Ectodermal cell (in vitro differentiated cells): ENCODE measurements around the gene DPYSL5.
"Not testable (repeated sequence)": the region's sequence is repeated elsewhere in the genome, so short reads cannot be mapped to it uniquely, and the experiment has no call there.

ENCODE experiments used
- H3K27ac ChIP-seq: 2 replicates; pipeline ENCODE4 v1.7.0; 2013; ENCODE audit warnings: mild to moderate bottlenecking, low read depth, low read length; ENCODE audit not compliant: insufficient read depth, poor library complexity, severe bottlenecking
- H3K27me3 ChIP-seq: 2 replicates; pipeline ENCODE4 v1.7.0; 2013; ENCODE audit warnings: mild to moderate bottlenecking, low read length; ENCODE audit not compliant: insufficient read depth, control insufficient read depth, poor library complexity, severe bottlenecking
- H3K36me3 ChIP-seq: one replicate; pipeline ENCODE4 v1.7.0; 2013; ENCODE audit warnings: low read length; ENCODE audit not compliant: control insufficient read depth, insufficient read depth
- H3K4me1 ChIP-seq: one replicate; pipeline ENCODE4 v1.7.0; 2013; ENCODE audit warnings: low read length; ENCODE audit not compliant: control insufficient read depth, insufficient read depth
- H3K4me3 ChIP-seq: 2 replicates; pipeline ENCODE4 v1.7.0; 2013; ENCODE audit warnings: low read depth, low read length, control low read depth; ENCODE audit not compliant: insufficient read depth
- H3K9me3 ChIP-seq: 2 replicates; pipeline ENCODE4 v1.7.0; 2013; ENCODE audit warnings: mild to moderate bottlenecking, low read length, moderate library complexity; ENCODE audit not compliant: control insufficient read depth
- WGBS, 2 experiments: methylation state at CpG; one replicate each; pipeline ENCODE4 v1.1.7; 2013; ENCODE audit warnings: missing lambda C conversion rate in 2 of 2; 5-methylcytosine and 5-hydroxymethylcytosine counted together

Gene DPYSL5

DNA sequence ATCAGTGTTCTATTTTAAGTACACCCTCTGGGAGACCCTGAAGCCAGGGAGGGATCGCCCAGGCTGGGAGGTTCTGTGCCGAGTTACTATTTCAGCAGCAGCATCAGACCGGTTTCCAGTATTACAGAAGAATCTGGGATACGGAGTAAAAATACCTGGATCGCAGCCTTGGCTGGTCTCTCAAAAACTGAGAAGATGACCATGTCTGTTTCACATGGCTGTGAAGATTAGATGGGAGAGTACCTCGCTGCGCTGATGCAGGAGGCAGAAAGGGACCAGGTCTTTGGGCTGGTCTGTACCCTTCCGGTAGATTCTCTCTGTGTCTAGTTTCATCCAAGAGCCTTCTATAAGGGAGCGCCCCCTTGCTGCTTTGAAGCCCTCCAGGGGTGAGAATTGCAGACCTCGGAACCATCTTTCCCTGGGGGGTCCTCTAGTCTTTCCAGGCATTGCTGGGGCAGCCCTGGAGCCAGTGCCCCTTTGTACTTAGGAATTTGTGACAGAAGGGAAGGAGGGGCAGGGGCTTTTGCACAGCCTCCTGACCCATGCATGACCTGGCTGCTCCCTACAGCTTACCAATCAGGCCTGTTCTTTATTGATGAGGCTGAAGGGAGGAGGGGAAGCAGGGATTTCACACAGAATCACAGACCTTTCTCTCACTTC lies 66.2 kb downstream of the DPYSL5 start:
- Histone ChIP-seq H3K36me3 (peaks cover 16% of the 10 kb centered on the region), H3K27me3 (no peaks in the 10 kb centered on the region), H3K4me1 (peaks cover 52% of the 10 kb centered on the region), H3K9me3 (no peaks in the 10 kb centered on the region), H3K27ac (peak overlapping the region; percentile 97), H3K4me3 (no peak overlapping the region)
- WGBS, 2 experiments = 60 to 61% methylated on average over 10 of the region's 10 CpGs

GRCh38 chr2:26914659-26915310 lies 66.9 kb downstream of the DPYSL5 start:
- H3K9me3 ChIP-seq = no peaks in the 10 kb centered on the region
- 70 to 71% methylated on average over 4 of the region's 4 CpGs for WGBS, 2 experiments
- peak overlapping the region; percentile 71 for H3K27ac ChIP-seq
- H3K4me1 ChIP-seq = peaks cover 52% of the 10 kb centered on the region
- peaks cover 11% of the 10 kb centered on the region for H3K36me3 ChIP-seq
- no peak overlapping the region for H3K4me3 ChIP-seq
- H3K27me3 ChIP-seq = no peaks in the 10 kb centered on the region

DNA sequence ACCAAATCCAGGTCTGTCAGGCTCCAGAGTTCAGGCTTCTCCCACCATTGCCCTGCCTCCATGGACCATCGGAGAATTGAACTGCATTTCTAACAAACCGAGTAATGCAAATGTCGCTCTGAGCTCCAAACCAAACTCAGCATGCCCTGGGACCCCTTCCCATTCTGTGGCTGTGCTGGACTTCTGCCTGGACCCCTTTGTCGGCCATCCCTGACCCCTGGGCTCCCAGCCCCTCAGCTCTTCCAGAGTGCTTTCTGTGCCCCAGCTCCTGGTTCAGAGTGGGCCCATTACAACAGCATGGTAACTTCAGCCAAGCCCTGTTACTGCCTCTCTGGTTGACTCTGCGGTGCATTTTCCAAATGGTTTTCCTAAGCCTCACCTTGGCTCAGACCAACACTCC lies 67.4 kb downstream of the DPYSL5 start:
- H3K9me3 ChIP-seq = no peaks in the 10 kb centered on the region
- H3K4me3 ChIP-seq = no peak overlapping the region
- WGBS, 2 experiments = 93 to 94% methylated on average over 5 of the region's 5 CpGs
- H3K27ac ChIP-seq = peak overlapping the region; percentile 71
- no peaks in the 10 kb centered on the region for H3K27me3 ChIP-seq
- peaks cover 52% of the 10 kb centered on the region for H3K4me1 ChIP-seq
- peaks cover 6% of the 10 kb centered on the region for H3K36me3 ChIP-seq

GRCh38 chr2:26916128-26916692 lies 68.3 kb downstream of the DPYSL5 start:
- Histone ChIP-seq H3K4me3 (no peak overlapping the region), H3K4me1 (peaks cover 49% of the 10 kb centered on the region), H3K9me3 (no peaks in the 10 kb centered on the region), H3K27me3 (no peaks in the 10 kb centered on the region), H3K27ac (no peak overlapping the region), H3K36me3 (peaks cover 5% of the 10 kb centered on the region)
- WGBS, 2 experiments = 93% methylated on average over 7 of the region's 7 CpGs

- H3K27ac ChIP-seq = no peak overlapping the region
- H3K27me3 ChIP-seq = no peaks in the 10 kb centered on the region
- H3K4me3 ChIP-seq = no peak overlapping the region
- H3K36me3 ChIP-seq = peaks cover 5% of the 10 kb centered on the region
- WGBS, 2 experiments = 94 to 95% methylated on average over 5 of the region's 5 CpGs
- peaks cover 47% of the 10 kb centered on the region for H3K4me1 ChIP-seq
- no peaks in the 10 kb centered on the region for H3K9me3 ChIP-seq
These were observed 69.4 kb downstream of the DPYSL5 start for GRCh38 chr2:26917135-26917836.

- H3K9me3 ChIP-seq = no peaks in the 10 kb centered on the region
- H3K4me1 ChIP-seq = peaks cover 30% of the 10 kb centered on the region
- no peak overlapping the region for H3K27ac ChIP-seq
- H3K4me3 ChIP-seq = no peak overlapping the region
- peaks cover 3% of the 10 kb centered on the region for H3K36me3 ChIP-seq
- H3K27me3 ChIP-seq = no peaks in the 10 kb centered on the region
- 94 to 96% methylated on average over 5 of the region's 5 CpGs for WGBS, 2 experiments
These were observed 73.4 kb downstream of the DPYSL5 start for GRCh38 chr2:26921323-26921722.

DNA sequence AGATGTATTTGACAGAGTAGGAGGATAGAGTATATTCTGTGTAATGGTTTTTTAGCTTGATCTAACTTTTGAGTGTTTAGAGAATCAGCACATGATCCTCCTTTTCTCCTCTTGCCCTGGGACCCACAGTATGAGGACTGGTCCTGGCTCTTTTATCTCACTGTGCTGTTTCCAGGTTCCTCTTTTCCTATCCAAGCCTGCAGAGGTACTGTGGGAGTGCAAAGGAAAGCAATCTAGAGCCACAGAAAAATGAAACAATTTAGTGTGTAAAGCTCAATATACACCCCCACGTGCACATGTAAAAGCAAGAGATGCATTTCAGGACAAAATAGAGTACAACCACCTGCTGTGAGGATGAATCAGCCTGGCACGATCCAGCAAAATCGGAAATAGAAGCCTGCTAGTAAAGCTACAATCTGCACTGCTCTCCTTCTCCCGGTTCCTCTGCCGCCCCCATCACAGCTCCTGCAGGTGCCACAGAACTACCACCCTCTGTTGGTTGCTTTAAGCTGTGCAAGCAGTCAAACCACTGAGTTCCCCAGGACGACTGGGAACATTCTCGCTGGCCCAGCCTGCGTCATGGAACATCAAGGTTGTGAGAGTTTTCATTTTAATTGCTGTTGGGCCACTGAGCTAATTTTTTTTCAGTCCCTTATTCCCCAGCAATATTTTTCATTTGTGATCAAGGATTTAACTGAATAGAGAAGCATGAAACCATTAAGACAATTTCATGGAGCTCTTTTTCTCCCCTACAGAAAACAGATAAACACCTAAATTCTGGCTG lies 74.7 kb downstream of the DPYSL5 start:
- WGBS, 2 experiments = 16 to 24% methylated on average over 8 of the region's 8 CpGs
- Histone ChIP-seq H3K27ac (peak overlapping the region; percentile 68), H3K4me1 (peaks cover 24% of the 10 kb centered on the region), H3K36me3 (no peaks in the 10 kb centered on the region), H3K9me3 (no peaks in the 10 kb centered on the region), H3K27me3 (no peaks in the 10 kb centered on the region), H3K4me3 (no peak overlapping the region)

- H3K27me3 ChIP-seq, H3K27ac ChIP-seq, H3K36me3 ChIP-seq, H3K9me3 ChIP-seq, H3K4me3 ChIP-seq: not testable (repeated sequence)
- peaks cover 24% of the 10 kb centered on the region for H3K4me1 ChIP-seq
- WGBS, 2 experiments = 86 to 88% methylated on average over 1 of the region's 1 CpG
These were observed 75.2 kb downstream of the DPYSL5 start for GRCh38 chr2:26923189-26923466.

GRCh38 chr2:26924731-26925099 lies 76.8 kb downstream of the DPYSL5 start:
- no peak overlapping the region for H3K4me3 ChIP-seq
- WGBS, 2 experiments = 94 to 95% methylated on average over 14 of the region's 14 CpGs
- H3K4me1 ChIP-seq = peaks cover 24% of the 10 kb centered on the region
- peaks cover 10% of the 10 kb centered on the region for H3K36me3 ChIP-seq
- no peaks in the 10 kb centered on the region for H3K9me3 ChIP-seq
- H3K27me3 ChIP-seq = no peaks in the 10 kb centered on the region
- H3K27ac ChIP-seq = peak overlapping the region; percentile 77
